Superior temporal gyrus (tissue), 1 donor: ENCODE results near the gene FBXO17.

Source experiments
- DNase-seq: peaks from one replicate; pipeline ENCODE4 v3.0.0-alpha.2; 2016; ENCODE audit errors: extremely low spot score

FBXO17 gene

DNA sequence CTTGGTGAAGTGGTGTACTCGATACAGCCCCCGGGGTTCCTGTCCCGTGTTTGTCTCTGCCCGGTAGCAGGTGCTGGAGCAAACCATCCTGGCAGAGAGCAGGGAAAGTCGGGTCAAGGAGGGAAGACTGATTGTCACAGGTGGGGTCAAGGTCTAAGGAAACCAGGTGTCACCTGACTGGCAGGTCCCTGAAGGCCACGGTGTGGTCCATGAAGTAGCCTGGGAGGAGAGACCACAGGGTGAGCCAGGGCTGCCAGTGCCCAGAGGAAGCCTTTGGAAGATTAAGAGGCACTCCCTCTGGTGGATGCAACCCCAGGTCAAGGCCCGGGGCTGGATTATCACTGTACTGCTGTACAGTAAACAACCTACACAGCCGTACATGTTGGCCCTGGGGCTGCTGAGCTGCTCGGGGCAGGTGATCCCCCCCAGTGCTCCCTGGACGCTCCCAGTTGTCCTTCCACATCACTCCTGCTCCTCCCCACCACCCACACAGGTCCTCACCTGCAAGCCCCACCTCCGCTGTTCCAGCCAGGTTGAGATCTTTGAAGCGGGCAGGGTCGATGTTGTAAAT is 57.5 kb downstream of the FBXO17 start:
- no peak for DNase-seq

DNA sequence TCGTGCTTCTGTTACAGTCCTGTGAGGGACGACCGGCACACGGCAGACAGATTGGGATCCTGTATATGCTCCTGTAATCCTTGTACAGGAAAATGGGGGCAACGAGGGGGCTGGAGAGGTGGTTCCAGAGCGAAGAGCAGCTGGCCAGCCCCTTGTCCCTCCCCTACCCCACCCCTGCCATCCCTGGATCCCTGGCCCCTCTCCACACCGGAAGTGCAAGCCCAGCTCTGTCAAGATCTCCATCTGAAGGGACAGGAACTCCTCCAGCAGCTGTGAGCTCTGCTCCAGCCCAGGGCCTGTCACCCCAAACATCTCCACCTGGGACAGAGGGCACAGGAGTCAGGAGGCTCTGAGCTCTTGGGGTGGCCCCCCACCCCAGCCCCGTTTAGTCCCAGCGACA is 58.0 kb downstream of the FBXO17 start:
- DNase-seq = no peak

DNA sequence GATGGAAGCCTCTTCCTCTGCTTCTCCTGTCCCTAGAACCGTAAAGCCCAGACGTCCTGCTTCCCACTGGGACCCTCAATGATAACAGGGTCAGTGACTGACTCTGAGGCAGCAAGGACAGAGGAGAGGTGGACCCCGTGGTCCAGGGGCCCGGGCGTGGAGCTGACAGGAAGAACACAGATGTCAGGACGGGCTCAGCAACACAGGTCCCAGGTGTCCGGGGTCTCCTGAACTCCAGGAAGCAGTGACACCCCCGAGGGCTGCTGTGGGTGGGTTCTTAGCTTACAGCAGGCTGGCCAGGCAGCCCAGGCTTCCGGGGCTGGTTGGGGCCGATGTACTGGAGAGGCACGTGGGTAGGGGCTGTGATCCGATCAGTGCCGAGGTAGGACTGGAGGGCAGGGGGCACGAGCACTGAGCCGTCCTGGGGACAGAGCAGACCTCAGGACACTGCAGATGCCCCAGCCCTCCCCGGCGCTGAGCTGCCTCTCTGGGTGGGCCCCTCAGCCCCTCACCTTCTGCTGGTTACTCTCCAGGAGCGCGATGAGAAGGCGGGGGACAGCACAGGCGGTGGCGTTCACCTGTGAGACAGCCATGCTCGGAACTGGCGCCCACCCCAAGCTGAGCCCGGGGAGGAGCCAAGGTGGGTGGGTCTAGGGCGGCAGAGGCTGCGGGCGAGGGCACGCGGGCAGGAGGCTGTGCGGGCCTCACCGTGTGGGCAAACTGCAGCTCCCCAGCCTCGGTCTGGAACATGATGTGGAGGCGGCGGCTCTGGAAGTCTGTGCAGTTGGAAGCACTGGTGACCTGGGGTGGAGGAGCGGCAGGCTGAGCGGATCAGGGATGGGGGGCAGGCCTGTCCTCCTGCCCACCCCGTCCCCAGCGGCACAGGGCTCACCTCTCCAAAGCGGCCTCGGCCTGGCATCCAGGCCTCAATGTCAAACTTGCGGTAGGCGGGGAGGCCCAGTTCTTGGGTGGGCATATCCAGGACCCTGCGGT is 59.9 kb downstream of the FBXO17 start:
- no peak for DNase-seq

DNA sequence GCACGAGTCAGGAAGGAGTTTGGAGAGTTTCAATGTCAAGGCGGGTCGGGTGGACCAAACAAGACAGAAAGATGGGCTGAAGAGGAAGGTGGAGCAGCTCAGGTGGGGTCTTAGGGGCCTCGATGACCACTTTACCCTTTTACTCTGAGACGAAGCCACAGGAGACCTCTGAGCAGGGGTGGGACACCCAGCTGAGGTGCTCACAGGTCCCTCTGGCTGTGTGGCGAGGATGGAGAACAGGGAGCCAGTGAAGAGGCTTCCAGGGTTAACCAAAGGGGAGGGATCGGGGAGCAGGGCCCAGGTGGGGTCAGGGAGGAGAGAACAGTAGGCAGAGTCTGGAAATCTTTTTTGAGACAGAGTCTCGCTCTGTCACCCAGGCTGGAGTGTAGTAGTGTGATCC is 61.6 kb downstream of the FBXO17 start:
- DNase-seq = no peak

DNA sequence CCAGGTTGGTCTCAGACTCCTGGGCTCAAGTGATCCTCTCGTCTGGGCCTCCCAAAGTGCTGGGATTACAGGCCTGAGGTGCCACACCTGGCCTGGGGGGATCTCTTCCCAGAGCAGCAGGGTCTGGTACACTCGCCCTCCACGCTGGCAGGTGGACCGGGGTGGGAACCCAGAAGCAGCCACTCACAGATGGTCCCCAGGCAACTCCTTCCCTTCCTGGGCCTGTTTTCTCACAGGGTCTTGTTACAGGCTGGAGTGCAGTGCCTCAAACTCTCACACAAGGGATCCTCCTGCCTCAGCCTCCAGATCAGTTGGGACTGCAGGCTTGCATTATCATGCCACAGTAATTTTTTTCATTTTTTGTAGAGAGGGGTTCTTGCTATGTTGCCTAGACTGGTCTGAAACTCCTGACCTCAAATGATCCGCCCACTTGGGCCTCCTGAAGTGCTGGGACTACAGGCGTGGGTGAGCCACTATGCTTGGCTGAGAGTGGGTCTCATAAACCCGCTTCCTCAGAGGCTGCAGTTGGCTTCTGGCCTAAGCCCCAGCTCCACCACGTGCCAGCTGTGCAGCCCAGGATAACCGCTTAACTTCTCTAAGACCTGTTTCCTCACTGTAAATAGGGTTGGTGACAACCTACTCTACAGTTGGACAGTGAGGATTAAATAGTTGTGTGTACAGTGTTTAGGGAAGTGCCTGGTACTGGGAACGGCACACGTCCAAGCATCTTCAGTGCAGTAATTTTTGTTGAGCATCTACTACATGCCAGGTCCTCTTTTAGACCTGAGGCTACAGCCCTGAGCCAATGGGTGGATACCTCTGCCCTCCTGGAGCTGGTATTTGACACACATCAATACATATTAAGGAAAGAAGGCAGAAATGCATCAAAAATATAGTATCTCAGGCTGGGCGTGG is 62.7 kb downstream of the FBXO17 start:
- DNase-seq = no peak

DNA sequence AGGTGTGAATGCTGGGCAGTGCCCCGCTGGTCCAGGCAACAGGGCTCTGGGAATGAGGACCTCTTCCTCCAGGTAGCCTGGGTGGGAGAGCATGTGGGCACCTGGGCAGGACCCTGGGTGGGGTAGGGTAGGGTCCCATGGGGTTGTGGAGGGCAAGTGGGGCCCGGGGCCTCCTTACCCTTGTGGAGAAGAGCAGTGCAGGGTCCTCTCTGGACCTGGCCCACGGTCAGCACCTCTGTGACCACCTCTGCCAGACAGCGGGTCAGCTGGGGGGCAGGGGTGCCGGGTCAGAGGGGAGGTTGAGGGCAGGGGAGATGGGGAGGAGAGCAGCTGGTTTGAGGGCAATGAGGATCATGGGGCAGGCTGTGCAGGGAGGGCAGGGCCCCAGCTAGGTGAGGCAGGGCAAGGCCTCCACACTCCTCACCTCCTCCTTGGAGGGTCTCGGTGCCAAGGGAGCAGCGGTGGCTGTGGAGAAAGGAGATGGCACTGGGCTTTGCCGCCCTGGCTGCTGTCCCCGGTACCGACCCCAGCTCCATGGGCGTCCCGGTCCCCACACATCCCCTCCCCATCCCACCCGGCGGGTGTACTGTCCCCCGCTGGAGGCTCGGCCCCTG is 64.0 kb downstream of the FBXO17 start:
- no peak for DNase-seq

DNA sequence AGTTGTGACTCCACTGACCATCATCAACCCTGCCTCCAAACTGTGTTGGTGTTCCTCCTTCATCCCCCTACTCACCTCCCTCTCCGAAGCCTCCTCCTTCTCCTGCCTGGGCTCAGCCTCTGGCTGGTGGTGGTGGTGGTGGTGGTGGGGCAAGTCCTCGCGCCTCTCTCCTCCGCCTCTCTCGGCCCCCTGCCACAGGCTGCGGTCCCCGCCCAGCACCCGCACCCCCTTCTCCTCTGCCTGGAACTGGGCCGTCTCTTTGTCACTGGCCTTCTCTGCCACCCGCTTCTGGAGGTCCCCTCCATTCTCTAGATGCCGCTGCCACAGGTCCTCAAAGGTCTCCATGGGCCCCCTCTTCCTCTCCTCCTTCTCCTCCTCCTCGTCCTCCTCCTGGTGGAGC is 65.1 kb downstream of the FBXO17 start:
- no peak for DNase-seq

DNA sequence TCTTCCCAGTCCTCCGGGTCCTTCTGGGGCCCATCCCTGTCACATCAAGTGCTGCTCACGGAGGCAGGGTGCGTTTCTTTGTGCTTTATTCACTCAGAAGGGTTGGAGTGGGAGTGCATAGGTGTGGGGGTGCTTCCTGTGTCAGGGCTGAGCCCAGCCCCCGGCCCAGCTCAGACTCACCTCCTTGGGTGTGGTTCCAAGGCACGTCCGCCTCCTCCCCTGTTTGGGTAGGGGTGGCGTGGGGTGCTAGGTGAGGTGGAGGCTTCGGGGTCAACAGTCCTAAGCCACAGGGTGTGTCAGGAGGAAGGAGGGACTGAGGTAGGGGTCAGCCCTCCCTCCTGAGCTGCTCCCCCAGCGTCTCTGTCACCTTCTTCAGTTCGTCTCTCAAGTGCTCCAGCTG is 66.6 kb downstream of the FBXO17 start:
- no peak for DNase-seq

DNA sequence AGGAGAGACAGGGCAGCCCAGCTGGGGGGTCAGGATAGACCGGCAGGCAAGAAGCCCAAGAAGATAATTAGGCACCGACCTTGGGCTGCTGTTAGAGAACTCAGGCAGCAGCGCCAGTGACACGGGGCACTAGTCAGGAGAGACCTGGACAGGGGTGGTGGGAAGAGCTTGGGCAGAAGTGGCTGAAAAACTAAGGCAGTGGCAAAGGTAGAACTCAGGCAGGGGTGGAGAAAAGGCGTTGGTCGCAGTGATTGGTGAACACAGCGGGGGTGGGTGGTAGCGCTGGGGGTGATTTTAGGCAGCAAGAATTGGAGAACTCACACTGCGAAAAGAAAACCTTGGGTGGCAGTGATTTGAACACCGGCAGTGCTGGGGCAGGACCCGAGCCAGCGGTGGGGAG is 67.9 kb downstream of the FBXO17 start:
- no peak for DNase-seq

DNA sequence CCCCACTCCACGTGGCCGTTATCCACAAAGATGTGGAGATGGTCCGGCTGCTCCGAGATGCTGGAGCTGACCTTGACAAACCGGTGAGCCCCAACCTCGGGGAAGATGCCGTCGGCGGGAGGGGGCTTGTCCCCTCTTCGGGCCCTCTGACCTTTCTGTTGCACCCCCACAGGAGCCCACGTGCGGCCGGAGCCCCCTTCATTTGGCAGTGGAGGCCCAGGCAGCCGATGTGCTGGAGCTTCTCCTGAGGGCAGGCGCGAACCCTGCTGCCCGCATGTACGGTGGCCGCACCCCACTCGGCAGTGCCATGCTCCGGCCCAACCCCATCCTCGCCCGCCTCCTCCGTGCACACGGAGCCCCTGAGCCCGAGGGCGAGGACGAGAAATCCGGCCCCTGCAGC is 68.3 kb downstream of the FBXO17 start:
- no peak for DNase-seq

DNA sequence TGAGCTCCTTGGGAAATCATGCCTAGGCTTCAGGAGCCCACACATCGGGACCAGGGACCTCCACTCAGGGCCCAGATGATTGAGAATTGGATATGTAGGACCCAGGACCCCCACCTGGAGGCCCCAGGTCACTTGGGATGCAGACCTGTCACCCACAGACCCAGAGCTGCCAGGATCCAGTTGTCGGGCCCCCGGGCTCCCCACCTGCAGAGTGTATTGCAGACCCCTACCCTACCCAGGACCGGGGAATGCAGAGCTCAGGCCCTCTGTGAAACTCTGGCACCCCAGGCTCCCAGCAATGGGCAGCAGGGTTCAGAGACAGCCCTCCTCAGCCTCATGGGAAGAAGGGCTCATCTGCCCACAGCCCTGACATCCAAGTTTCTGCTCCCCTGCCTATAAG is 69.9 kb downstream of the FBXO17 start:
- DNase-seq = no peak

DNA sequence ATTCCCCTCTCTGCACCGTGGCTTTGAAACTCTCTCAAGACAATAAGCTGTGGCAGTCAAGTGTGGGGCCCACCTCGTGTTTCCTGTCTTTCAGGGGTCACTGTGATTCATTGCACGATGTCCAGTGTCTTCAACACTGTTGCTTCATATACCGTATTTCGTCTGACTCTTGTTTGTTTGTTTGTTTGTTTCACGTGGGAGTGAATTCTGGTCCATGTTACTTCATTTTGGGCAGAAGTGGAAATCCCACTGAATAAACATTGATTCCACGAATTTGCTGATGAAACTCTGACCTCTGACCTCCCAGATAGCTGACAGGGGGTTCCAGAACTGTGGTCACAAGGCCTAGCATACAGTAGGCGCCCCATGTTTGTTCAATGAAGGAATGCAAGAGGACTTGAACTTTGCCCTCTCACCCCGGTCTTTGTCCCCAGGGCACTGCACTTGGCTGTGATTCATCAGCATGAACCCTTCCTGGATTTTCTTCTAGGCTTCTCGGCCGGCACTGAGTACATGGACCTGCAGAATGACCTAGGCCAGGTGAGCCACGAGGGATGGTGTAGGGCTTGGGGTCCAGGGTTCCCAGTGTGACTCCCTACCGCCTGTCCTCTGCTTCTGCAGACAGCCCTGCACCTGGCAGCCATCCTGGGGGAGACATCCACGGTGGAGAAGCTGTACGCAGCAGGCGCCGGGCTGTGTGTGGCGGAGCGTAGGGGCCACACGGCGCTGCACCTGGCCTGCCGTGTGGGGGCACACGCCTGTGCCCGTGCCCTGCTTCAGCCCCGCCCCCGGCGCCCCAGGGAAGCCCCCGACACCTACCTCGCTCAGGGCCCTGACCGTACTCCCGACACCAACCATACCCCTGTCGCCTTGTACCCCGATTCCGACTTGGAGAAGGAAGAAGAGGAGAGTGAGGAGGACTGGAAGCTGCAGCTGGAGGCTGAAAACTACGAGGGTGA is 70.7 kb downstream of the FBXO17 start:
- no peak for DNase-seq

DNA sequence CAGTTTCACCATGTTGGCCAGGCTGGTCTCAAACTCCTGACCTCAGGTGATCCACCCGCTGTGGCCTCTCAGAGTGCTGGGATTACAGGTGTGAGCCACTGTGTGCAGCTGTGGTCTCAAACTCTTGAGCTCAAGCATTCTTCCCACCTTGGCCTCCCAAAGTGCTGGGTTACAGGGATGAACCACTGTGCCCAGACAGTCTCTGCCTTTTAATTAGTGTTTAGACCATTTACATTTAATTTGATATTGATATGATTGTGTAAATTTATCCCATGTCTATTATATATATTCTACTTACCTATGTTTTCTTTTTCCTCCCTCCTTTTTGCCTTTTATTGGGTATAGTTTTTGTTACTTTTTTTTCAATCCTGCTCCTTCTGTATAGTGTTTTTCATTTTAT is 73.9 kb downstream of the FBXO17 start:
- no peak for DNase-seq

DNA sequence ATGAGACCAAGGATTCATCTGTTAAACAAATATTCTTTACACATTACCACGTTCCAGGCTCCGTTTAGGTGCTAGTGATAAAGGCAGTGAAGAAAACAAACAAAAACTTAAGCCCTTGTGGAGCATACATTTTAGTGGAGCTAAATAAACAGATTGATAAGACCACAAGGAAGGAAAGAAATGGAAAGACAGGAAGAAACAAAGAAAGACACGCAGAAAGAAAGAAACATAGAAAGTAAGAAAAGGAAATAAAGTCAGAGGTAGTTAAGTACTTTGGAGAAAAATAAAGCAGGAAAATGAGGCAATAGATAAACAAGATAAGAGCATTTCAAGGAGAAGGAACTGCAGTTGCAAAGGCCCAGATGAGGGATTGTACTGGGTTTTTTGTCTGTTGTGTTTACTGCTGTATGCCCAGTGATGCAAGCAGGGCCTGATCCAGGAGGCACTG is 74.8 kb downstream of the FBXO17 start:
- DNase-seq = no peak

DNA sequence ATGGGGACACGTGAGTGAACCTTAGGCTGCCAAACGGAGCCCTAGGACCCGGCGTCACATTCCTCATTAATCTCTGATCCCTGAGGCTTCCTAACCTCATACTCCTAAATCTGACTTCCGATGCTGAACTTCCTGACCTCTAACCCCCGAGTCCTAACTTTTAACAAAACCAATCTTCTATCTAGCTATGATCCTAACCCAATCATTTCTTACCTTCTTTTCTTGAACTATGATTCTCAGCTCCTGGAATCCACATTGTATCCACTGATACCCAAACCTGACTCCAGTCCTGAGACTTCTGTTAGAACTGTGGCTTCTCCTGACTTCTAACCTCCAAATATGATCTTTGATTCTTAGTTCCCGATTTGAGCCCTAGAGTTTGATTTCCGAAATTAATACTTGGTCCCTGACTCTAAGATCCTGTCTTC is 75.3 kb downstream of the FBXO17 start:
- peak; percentile 77 for DNase-seq

DNA sequence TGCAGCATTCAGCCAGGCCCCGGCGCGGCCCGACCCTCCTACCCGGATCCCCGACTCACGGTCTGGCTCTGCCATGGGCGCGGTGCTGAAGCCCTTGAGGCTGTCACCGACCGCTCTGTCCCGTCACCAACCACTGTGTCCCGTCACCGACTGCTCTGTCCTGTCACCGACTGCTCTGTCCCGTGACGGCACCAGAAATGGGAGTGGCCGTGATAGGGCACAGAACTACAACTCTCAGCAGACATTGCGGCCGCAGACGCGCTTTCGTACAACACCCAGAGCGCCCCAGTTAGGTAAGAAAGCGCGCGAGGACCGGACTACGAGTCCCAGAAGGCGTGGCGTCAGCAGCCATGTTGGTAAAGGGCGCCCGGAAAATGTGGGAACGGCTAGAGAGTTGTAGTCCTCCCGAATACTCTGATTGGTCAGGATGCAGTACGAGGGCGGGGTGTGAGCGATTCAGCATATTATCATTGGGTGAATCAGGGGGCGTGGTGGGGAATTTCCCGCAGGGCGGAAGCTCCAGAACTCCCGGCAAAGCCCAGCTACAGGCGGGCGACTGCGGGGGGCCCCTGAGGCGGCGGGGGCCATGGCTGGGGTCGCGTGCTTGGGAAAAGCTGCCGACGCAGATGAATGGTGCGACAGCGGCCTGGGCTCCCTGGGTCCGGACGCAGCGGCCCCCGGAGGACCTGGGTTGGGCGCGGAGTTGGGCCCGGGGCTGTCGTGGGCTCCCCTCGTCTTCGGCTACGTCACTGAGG is 75.9 kb downstream of the FBXO17 start, which contains the start of the genes NFKBIB and SIRT2:
NFKBIB (plus strand) TSS at position 523 of the 755 bp plus-strand sequence; CDS start at position 587, 64 bp downstream.
SIRT2 (minus strand) TSS at position 172 of the 755 bp plus-strand sequence; CDS start at position 75, 97 bp downstream.
- DNase-seq = peak; percentile 100

DNA sequence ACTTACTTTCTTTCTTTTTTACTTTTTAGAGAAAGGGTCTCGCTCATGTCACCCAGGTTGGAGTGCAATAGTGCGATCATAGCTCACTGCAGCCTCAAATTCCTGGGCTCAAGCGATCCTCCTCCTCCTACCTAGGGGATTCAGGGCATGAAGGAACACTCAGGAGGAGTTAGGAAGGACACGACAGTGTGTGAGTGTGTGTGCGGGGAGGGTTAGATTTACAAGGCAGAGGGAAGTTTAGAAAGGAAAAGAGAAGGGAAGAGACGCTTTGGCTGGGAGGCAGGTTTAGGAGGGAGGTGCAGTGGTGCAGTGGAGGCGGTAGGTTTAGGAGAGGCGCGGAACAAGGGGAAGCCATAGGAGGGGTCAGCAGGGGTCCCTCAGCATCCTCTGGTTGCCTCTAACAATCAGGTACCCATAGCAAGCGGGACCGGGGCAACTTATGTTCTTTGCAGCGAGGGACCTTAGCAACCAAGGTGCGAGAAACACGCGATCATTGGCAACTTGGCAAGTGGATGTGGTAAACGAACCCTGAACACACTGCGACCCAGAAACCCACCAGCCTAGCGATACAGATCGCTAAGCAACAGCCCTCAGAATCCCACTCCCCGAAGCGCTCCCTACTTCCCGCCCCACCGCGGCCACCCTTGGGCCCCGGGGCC is 76.6 kb downstream of the FBXO17 start:
- no peak for DNase-seq

DNA sequence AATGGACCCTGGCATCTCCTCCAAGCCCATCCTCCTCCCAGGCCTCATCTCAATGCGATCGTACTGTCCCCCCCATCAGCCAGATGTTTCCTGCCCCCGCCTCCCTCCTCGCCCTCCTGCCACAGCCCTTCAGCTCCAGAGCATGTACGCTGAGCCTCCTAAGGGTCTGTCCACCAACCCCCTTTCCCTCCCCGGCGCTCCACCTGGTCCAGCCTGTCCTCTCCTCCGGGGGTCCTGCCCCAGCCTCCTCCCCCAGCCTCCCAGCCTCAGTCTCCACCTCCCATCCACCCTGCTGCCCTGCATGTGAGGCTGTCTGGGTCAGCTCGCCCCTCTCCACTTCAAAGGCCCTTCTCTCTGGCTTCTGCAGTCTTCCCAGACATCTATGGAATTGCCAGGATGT is 80.6 kb downstream of the FBXO17 start:
- no peak for DNase-seq

DNA sequence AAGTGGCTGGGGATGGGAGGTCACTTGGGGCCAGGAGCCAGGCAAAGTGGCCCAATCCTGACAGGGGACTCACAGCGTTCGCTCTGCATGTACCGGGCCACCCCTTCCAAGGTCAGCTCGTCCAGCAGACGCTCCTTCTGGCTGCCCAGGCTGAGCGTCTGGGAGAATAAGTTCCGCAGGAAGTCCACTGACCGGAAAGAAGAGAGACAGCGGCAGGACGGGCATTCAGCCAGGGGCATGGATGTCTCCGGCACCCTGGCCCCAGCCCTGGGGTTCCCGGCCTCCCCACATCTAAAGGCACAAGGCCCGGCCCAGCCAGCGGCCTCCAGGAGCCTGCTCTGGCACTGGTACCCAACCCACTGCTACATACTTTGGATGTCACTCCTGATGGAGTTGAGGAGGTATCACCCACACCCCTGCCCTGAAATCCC is 82.2 kb downstream of the FBXO17 start:
- DNase-seq = no peak
